IMR-90 (cell line): ENCODE data around the gene AHCTF1. TPM values are rescaled to one million over a fixed set of nuclear protein-coding genes. Genes with fewer than 3 reads are reported as not detected.

Experiments
- ATAC-seq: fragments of 200-7000 bp; cut with Tn5 transposase; 2 replicates; pipeline ENCODE4 v1.9.1; 2020; ENCODE audit warnings: low read depth, mild to moderate bottlenecking, moderate library complexity
- BruUV-seq: library from RNA; stranded (reverse); fragments of 400-500 nt; replicated peaks from 2 replicates; lab custom pipeline; 2021; lab: Mats Ljungman, UMichigan
- CTCF ChIA-PET: fragments of 300-600 bp; formaldehyde crosslinking; extraction: SDS; loops from one replicate; lab custom pipeline; 2021; ENCODE audit warnings: antibody characterized with exemption; lab: Yijun Ruan, JAX
- POLR2A ChIA-PET: fragments of 300-600 bp; sonication (Branson Sonifier 250); formaldehyde crosslinking; loops from one replicate; lab custom pipeline; 2022; ENCODE audit warnings: antibody characterized with exemption; ENCODE audit not compliant: unreplicated experiment; lab: Charles Lee
- DNase-seq: peaks from one replicate; pipeline ENCODE4 v3.0.0; 2013
- H2AFZ ChIP-seq: replicated peaks from 2 replicates; pipeline ENCODE3; 2013; ENCODE audit warnings: low read length, mild to moderate bottlenecking; ENCODE audit not compliant: poor library complexity
- H2AK5ac ChIP-seq: 2 replicates; pipeline ENCODE4 v1.6.1; 2013; ENCODE audit warnings: low read depth, low read length, inconsistent platforms
- H2AK9ac ChIP-seq: replicated peaks from 2 replicates; pipeline ENCODE3; 2013; ENCODE audit warnings: mild to moderate bottlenecking, low read depth, low read length, moderate library complexity; ENCODE audit not compliant: poor library complexity
- H2BK120ac ChIP-seq: 2 replicates; pipeline ENCODE4 v1.6.1; 2013; ENCODE audit warnings: low read depth, low read length, inconsistent platforms
- H2BK15ac ChIP-seq: 3 replicates; pipeline ENCODE4 v1.6.1; 2013; ENCODE audit warnings: low read depth, low read length, inconsistent platforms
- H2BK20ac ChIP-seq: 2 replicates; pipeline ENCODE4 v1.6.1; 2013; ENCODE audit warnings: low read depth, mild to moderate bottlenecking, inconsistent platforms, low read length, moderate library complexity
- H2BK5ac ChIP-seq: 2 replicates; pipeline ENCODE4 v1.6.1; 2013; ENCODE audit warnings: mild to moderate bottlenecking, low read depth, low read length, inconsistent platforms; ENCODE audit not compliant: poor library complexity, severe bottlenecking
- H3K14ac ChIP-seq: replicated peaks from 2 replicates; pipeline ENCODE4 v1.6.1; 2013; ENCODE audit warnings: low read depth, low read length, inconsistent platforms
- H3K18ac ChIP-seq: 2 replicates; pipeline ENCODE4 v1.6.1; 2013; ENCODE audit warnings: low read depth, low read length, control low read depth
- H3K23ac ChIP-seq: 2 replicates; pipeline ENCODE4 v1.6.1; 2013; ENCODE audit warnings: low read depth, low read length, inconsistent platforms
- H3K27ac ChIP-seq: 2 replicates; pipeline ENCODE4 v1.5.1; 2013; ENCODE audit warnings: mild to moderate bottlenecking, control low read depth, low read length; ENCODE audit not compliant: insufficient read depth
- H3K27me3 ChIP-seq: 2 replicates; pipeline ENCODE4 v1.6.1; 2013; ENCODE audit warnings: low read length; ENCODE audit not compliant: control insufficient read depth, insufficient read depth
- H3K36me3 ChIP-seq: 2 replicates; pipeline ENCODE4 v1.6.1; 2013; ENCODE audit warnings: low read length, mixed read lengths; ENCODE audit not compliant: control insufficient read depth, insufficient read depth
- H3K4ac ChIP-seq: 2 replicates; pipeline ENCODE4 v1.6.1; 2013; ENCODE audit warnings: low read depth, low read length, inconsistent platforms
- H3K4me1 ChIP-seq: 2 replicates; pipeline ENCODE4 v1.6.1; 2013; ENCODE audit warnings: low read length, mixed read lengths; ENCODE audit not compliant: control insufficient read depth, insufficient read depth
- H3K4me2 ChIP-seq: 2 replicates; pipeline ENCODE4 v1.6.1; 2013; ENCODE audit warnings: low read depth, mild to moderate bottlenecking, control low read depth, low read length, moderate library complexity
- H3K4me3 ChIP-seq: 2 replicates; pipeline ENCODE4 v1.5.1; 2013; ENCODE audit warnings: low read depth, mild to moderate bottlenecking, control low read depth, low read length, moderate library complexity; ENCODE audit not compliant: insufficient read depth
- H3K56ac ChIP-seq: 2 replicates; pipeline ENCODE4 v1.6.1; 2013; ENCODE audit warnings: low read length, inconsistent platforms; ENCODE audit not compliant: insufficient read depth; ENCODE audit errors: extremely low read depth
- H3K79me1 ChIP-seq, 2 experiments: 2 replicates each; pipeline ENCODE4 v1.6.1; 2013; ENCODE audit warnings: low read length in 2 of 2, inconsistent platforms in 1 of 2, low read depth in 1 of 2
- H3K9ac ChIP-seq: 2 replicates; pipeline ENCODE4 v1.6.1; 2013; ENCODE audit warnings: low read depth, low read length, control low read depth
- H3K9me1 ChIP-seq: 2 replicates; pipeline ENCODE4 v1.6.1; 2013; ENCODE audit warnings: low read length, inconsistent platforms; ENCODE audit not compliant: insufficient read depth
- H3K9me3 ChIP-seq: 2 replicates; pipeline ENCODE4 v1.6.1; 2013; ENCODE audit warnings: low read length; ENCODE audit not compliant: control insufficient read depth, insufficient read depth
- H4K20me1 ChIP-seq: 2 replicates; pipeline ENCODE4 v1.6.1; 2013; ENCODE audit warnings: low read length, inconsistent platforms; ENCODE audit not compliant: insufficient read depth
- H4K5ac ChIP-seq: 2 replicates; pipeline ENCODE4 v1.6.1; 2013; ENCODE audit warnings: mild to moderate bottlenecking, low read depth, low read length, control low read depth
- H4K8ac ChIP-seq, 2 experiments: 2 replicates each; pipeline ENCODE4 v1.6.1; 2013; ENCODE audit warnings: low read depth in 2 of 2, low read length in 2 of 2, control low read depth in 1 of 2, inconsistent platforms in 1 of 2
- H4K91ac ChIP-seq: 2 replicates; pipeline ENCODE4 v1.6.1; 2013; ENCODE audit warnings: low read depth, low read length, inconsistent platforms; ENCODE audit not compliant: insufficient read depth
- CEBPB ChIP-seq: IDR thresholded peaks from 2 replicates; pipeline ENCODE4 v1.6.1; 2012; ENCODE audit warnings: low read depth, low read length, improper control_type of control experiment
- CTCF ChIP-seq: conservative IDR thresholded peaks from 2 replicates; pipeline ENCODE4 v1.5.1; 2012; ENCODE audit warnings: mild to moderate bottlenecking, low read depth, low read length, improper control_type of control experiment
- ELK1 ChIP-seq: fragments of 150-350 bp; IDR thresholded peaks from 2 replicates; pipeline ENCODE4 v1.6.1; 2016; ENCODE audit warnings: low read depth, mild to moderate bottlenecking, low read length, moderate library complexity, borderline replicate concordance
- NFE2L2 ChIP-seq: fragments of 150-350 bp; IDR thresholded peaks from 2 replicates; pipeline ENCODE4 v1.6.1; 2016; ENCODE audit warnings: low read depth, mild to moderate bottlenecking, low read length
- POLR2A ChIP-seq: IDR thresholded peaks from 2 replicates; pipeline ENCODE4 v1.6.1; 2012; ENCODE audit warnings: mild to moderate bottlenecking, low read depth, low read length
- RFX5 ChIP-seq: IDR thresholded peaks from 2 replicates; pipeline ENCODE4 v1.8.0; 2012; ENCODE audit warnings: low read depth, mild to moderate bottlenecking, low read length, moderate library complexity
- WGBS, 2 experiments: methylation state at CpG; one replicate each; pipeline versions ENCODE4 v1.1.5 to v1.1.7; 2013; ENCODE audit warnings: missing lambda C conversion rate in 2 of 2; ENCODE audit not compliant: insufficient read length in 1 of 2; ENCODE audit errors: extremely low coverage in 2 of 2; 5-methylcytosine and 5-hydroxymethylcytosine counted together
- dilution Hi-C: fragments of 300-500 bp; cut with HindIII; formaldehyde crosslinking; loops from one replicate; pipeline ENCODE4 v1.14.3; 2018; ENCODE audit warnings: low sequenced_read_pairs; ENCODE audit not compliant: unreplicated experiment
- in situ Hi-C: fragments of 300-500 bp; cut with MboI; formaldehyde crosslinking; loops from 3 replicates; pipeline ENCODE4 v1.14.3; 2019; ENCODE audit warnings: low sequenced_read_pairs, inconsistent platforms, mixed read lengths
- intact Hi-C: fragments of 100-400 bp; cut with micrococcal nuclease; formaldehyde crosslinking; loops from 2 replicates; pipeline ENCODE4 v1.10.0; 2022
- polyA plus RNA-seq, 3 experiments: library from polyadenylated mRNA; depleted of rRNA; stranded (reverse); fragments of >200 nt; gene quantifications; 2 replicates each; pipeline ENCODE4 v1.2.3, GENCODE V29; 2012; ENCODE audit warnings: low replicate concordance in 1 of 3
- total RNA-seq: library from RNA; depleted of rRNA; stranded (reverse); fragments of >200 nt; gene quantifications from 2 replicates; pipeline ENCODE4 v1.2.3, GENCODE V29; 2012

AHCTF1 gene
- total and polyA plus RNA-seq, 2 of the 4 experiments (the other 2 are of a cell fraction) = 8.9 to 29.0 TPM

- dilution Hi-C loops (no loop called here), intact Hi-C loops (loop anchor here (5.0 kb wide), 1 partner anchor 282 kb away; no protein-coding TSS in a partner anchor), in situ Hi-C loops (loop anchor here (10.0 kb wide), 1 partner anchor 395 kb away; no protein-coding TSS in a partner anchor)
- no peak overlapping the region for H2BK20ac ChIP-seq
- H3K36me3 ChIP-seq = peaks cover 4% of the 10 kb centered on the region; the same call in 1 of the 2 replicates
- CTCF ChIA-PET = interaction anchor here (0.7 kb wide), 1 partner anchor 180 kb away, joined by 5 read pairs; no protein-coding TSS in a partner anchor
- H4K8ac ChIP-seq = no peak overlapping the region
- no peak overlapping the region for H3K9ac ChIP-seq
- no peak overlapping the region for H2BK120ac ChIP-seq
- no peak overlapping the region for H3K18ac ChIP-seq
- no peak overlapping the region for H3K4me2 ChIP-seq
- no peak overlapping the region for H3K4ac ChIP-seq
- TF ChIP-seq RFX5 (no peak), NFE2L2 (no peak), POLR2A (no peak), ELK1 (no peak), CTCF (no peak), CEBPB (no peak)
- H2BK5ac ChIP-seq = no peak overlapping the region
- H3K9me3 ChIP-seq = no peaks in the 10 kb centered on the region
- no peak overlapping the region for H2BK15ac ChIP-seq
- no peak overlapping the region for H3K56ac ChIP-seq
- peaks cover 37% of the 10 kb centered on the region for H4K20me1 ChIP-seq
- H3K4me1 ChIP-seq = peaks cover 6% of the 10 kb centered on the region; the same call in 1 of the 2 replicates
- DNase-seq (no peak), ATAC-seq (no peak)
- no TSS peak for BruUV-seq
- H3K27me3 ChIP-seq = no peaks in the 10 kb centered on the region
- H3K79me1 ChIP-seq = peaks cover 27 to 35% of the 10 kb centered on the region in 2 experiments
- H4K5ac ChIP-seq = no peak overlapping the region
- H2AK9ac ChIP-seq = no peak overlapping the region
- H2AFZ ChIP-seq = no peak overlapping the region
- no peak overlapping the region for H3K23ac ChIP-seq
- no peak overlapping the region for H2AK5ac ChIP-seq
- POLR2A ChIA-PET = interaction anchor here (0.5 to 0.6 kb wide), 2 partner anchors 21 to 214 kb away, joined by 3 read pairs; no protein-coding TSS in a partner anchor
- H3K4me3 ChIP-seq = no peak overlapping the region
- no peak overlapping the region for H4K91ac ChIP-seq
- H3K14ac ChIP-seq = no peak overlapping the region
- H3K27ac ChIP-seq = no peak overlapping the region
- WGBS, 2 experiments = 100% methylated on average over 1 of the region's 7 CpGs; no CpG with 5 or more reads in 1 of the 2 experiments
- H3K9me1 ChIP-seq = peaks cover 5% of the 10 kb centered on the region
Measured at GRCh38 chr1:246919902-246920301, 11.8 kb downstream of the AHCTF1 start.
